OCI-LY3 (cell line): ENCODE results near the gene TAAR8.

Experiments
- CTCF ChIP-seq: fragments of 200-600, 300-600 bp; sonication (generic); IDR thresholded peaks from 2 replicates; pipeline ENCODE4 v1.5.1; 2014; ENCODE audit warnings: antibody characterized with exemption, low read length, low read depth
- EZH2phosphoT487 ChIP-seq: fragments of 200-600 bp; shearing (Covaris generic); IDR thresholded peaks from 2 replicates; pipeline ENCODE4 v1.6.1; 2018; ENCODE audit warnings: antibody characterized with exemption, mixed run types, low read depth

GRCh38 chr6:132506869-132507808, 45.3 kb upstream of the TAAR8 start:
- TF ChIP-seq CTCF = no peak
- TF ChIP-seq EZH2phosphoT487 = no peak
